Measurements from ENCODE around the gene CCDC91.

DNA sequence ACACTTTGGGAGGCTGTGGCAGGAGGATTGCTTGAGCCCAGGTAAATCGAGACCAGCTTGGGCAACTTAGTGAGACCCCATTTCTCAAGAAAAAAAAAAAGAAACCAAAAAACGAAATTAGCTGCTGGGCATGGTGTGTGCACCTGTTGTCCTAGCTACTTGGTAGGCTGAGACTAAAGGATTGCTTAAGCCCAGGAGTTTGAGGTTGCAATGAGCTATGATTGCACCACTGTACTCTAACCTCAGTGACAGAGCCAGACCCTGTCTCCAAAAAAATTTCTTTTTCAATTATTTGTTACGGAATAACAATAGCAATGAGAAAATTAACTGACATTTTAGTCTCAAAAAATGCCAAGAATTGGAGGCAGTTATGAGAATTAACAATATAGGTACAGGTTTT is 128.0 kb downstream of the CCDC91 start:
- TF ChIP-seq, protein P1, sequence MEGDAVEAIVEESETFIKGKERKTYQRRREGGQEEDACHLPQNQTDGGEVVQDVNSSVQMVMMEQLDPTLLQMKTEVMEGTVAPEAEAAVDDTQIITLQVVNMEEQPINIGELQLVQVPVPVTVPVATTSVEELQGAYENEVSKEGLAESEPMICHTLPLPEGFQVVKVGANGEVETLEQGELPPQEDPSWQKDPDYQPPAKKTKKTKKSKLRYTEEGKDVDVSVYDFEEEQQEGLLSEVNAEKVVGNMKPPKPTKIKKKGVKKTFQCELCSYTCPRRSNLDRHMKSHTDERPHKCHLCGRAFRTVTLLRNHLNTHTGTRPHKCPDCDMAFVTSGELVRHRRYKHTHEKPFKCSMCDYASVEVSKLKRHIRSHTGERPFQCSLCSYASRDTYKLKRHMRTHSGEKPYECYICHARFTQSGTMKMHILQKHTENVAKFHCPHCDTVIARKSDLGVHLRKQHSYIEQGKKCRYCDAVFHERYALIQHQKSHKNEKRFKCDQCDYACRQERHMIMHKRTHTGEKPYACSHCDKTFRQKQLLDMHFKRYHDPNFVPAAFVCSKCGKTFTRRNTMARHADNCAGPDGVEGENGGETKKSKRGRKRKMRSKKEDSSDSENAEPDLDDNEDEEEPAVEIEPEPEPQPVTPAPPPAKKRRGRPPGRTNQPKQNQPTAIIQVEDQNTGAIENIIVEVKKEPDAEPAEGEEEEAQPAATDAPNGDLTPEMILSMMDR (IDR thresholded peaks at IDR 0.05), result no peak
- TF ChIP-seq POLR2A (IDR thresholded peaks at IDR 0.05), result no peak
